Hepatic stellate cell (primary cell): Measurements from ENCODE around the gene ILKAP.
A peak's percentile ranks its signal among the peaks of the same experiment; 100 is the strongest.

ENCODE experiments used
- DNase-seq: peaks from one replicate; pipeline ENCODE4 v3.0.0; 2011; ENCODE audit warnings: low spot score

Gene ILKAP

GRCh38 chr2:238203094-238203972 lies at the start of gene ILKAP:
Gene ILKAP (minus strand): TSS chr2:238203695. CDS start chr2:238203553, 142 bp downstream.
- DNase-seq = peak; percentile 99

GRCh38 chr2:238252766-238253630 lies 49.5 kb upstream of the ILKAP start:
- no peak for DNase-seq

GRCh38 chr2:238251986-238252385 lies 48.5 kb upstream of the ILKAP start:
- no peak for DNase-seq

GRCh38 chr2:238251331-238251730 lies 47.8 kb upstream of the ILKAP start:
- DNase-seq = no peak

GRCh38 chr2:238250896-238251295 lies 47.4 kb upstream of the ILKAP start:
- no peak for DNase-seq

- DNase-seq = no peak
Observed at GRCh38 chr2:238247841-238248453, 44.5 kb upstream of the ILKAP start.

- no peak for DNase-seq
Observed at GRCh38 chr2:238247002-238247822, 43.7 kb upstream of the ILKAP start.

GRCh38 chr2:238244151-238244550 lies 40.7 kb upstream of the ILKAP start:
- no peak for DNase-seq

- DNase-seq = no peak
Observed at GRCh38 chr2:238243496-238244076, 40.1 kb upstream of the ILKAP start.

- peak; percentile 45 for DNase-seq
Observed at GRCh38 chr2:238242731-238243495, 39.4 kb upstream of the ILKAP start.

GRCh38 chr2:238241970-238242369 lies 38.5 kb upstream of the ILKAP start:
- no peak for DNase-seq

GRCh38 chr2:238240757-238241711 lies 37.5 kb upstream of the ILKAP start:
- no peak for DNase-seq

- peak; percentile 99 for DNase-seq
Observed at GRCh38 chr2:238239863-238240756, 36.6 kb upstream of the ILKAP start, which contains the start of gene HES6. Gene HES6 (minus strand): TSS chr2:238240038. CDS start chr2:238239905, 133 bp downstream.

GRCh38 chr2:238239543-238239862 lies 36.0 kb upstream of the ILKAP start:
- peak; percentile 45 for DNase-seq

- no peak for DNase-seq
Observed at GRCh38 chr2:238238766-238239542, 35.5 kb upstream of the ILKAP start.

- DNase-seq = no peak
Observed at GRCh38 chr2:238238311-238238765, 34.8 kb upstream of the ILKAP start.

GRCh38 chr2:238237431-238238135 lies 34.1 kb upstream of the ILKAP start:
- DNase-seq = no peak
